H9 (cell line): ENCODE measurements around the gene PNPLA2. TPM values are rescaled to one million over a fixed set of nuclear protein-coding genes. Genes with fewer than 3 reads are reported as not detected.

Experiments
- DNase-seq: peaks from one replicate; pipeline ENCODE4 v3.0.0-alpha.2; 2017
- H2AFZ ChIP-seq: one replicate; pipeline ENCODE4 v1.6.1; 2013; ENCODE audit warnings: mild to moderate bottlenecking, low read length, control low read depth, moderate library complexity
- H2AK5ac ChIP-seq: 2 replicates; pipeline ENCODE4 v1.6.1; 2013; ENCODE audit warnings: low read length, control low read depth, mixed read lengths; ENCODE audit not compliant: insufficient read length
- H2BK120ac ChIP-seq: one replicate; pipeline ENCODE4 v1.6.1; 2013; ENCODE audit warnings: low read depth, mild to moderate bottlenecking, low read length, control low read depth, inconsistent platforms; ENCODE audit not compliant: poor library complexity, severe bottlenecking
- H2BK12ac ChIP-seq: 2 replicates; pipeline ENCODE4 v1.6.1; 2013; ENCODE audit warnings: low read length, control low read depth, mixed read lengths, low read depth; ENCODE audit not compliant: insufficient read length
- H2BK15ac ChIP-seq: 2 replicates; pipeline ENCODE4 v1.6.1; 2013; ENCODE audit warnings: low read depth, low read length, control low read depth
- H2BK20ac ChIP-seq: one replicate; pipeline ENCODE4 v1.6.1; 2013; ENCODE audit warnings: low read depth, mild to moderate bottlenecking, low read length, control low read depth, inconsistent platforms; ENCODE audit not compliant: poor library complexity, severe bottlenecking
- H2BK5ac ChIP-seq: 2 replicates; pipeline ENCODE4 v1.6.1; 2013; ENCODE audit warnings: low read length, control low read depth, mixed read lengths; ENCODE audit not compliant: insufficient read length
- H3K14ac ChIP-seq: 2 replicates; pipeline ENCODE4 v1.6.1; 2013; ENCODE audit warnings: low read length, control low read depth; ENCODE audit not compliant: insufficient read depth
- H3K18ac ChIP-seq: 2 replicates; pipeline ENCODE4 v1.6.1; 2013; ENCODE audit warnings: low read depth, mild to moderate bottlenecking, mixed read lengths, low read length, control low read depth; ENCODE audit not compliant: insufficient read length
- H3K23ac ChIP-seq: 2 replicates; pipeline ENCODE4 v1.6.1; 2013; ENCODE audit warnings: low read length, control low read depth, mixed read lengths, low read depth; ENCODE audit not compliant: insufficient read length
- H3K23me2 ChIP-seq: 2 replicates; pipeline ENCODE4 v1.6.1; 2013; ENCODE audit warnings: low read depth, mild to moderate bottlenecking, mixed read lengths, low read length, control low read depth; ENCODE audit not compliant: insufficient read length, poor library complexity, severe bottlenecking
- H3K27ac ChIP-seq: 2 replicates; pipeline ENCODE4 v1.5.1; 2013; ENCODE audit warnings: low read length, control low read depth, mixed read lengths, low read depth; ENCODE audit not compliant: insufficient read length
- H3K27me3 ChIP-seq: 2 replicates; pipeline ENCODE4 v1.6.1; 2013; ENCODE audit warnings: low read length, control low read depth, inconsistent platforms; ENCODE audit not compliant: insufficient read depth
- H3K4ac ChIP-seq: 2 replicates; pipeline ENCODE4 v1.6.1; 2013; ENCODE audit warnings: low read depth, mild to moderate bottlenecking, control low read depth, inconsistent platforms, low read length, moderate library complexity
- H3K4me1 ChIP-seq: 2 replicates; pipeline ENCODE4 v1.6.1; 2013; ENCODE audit warnings: low read length, control low read depth, inconsistent platforms; ENCODE audit not compliant: insufficient read depth
- H3K4me2 ChIP-seq: 2 replicates; pipeline ENCODE4 v1.6.1; 2013; ENCODE audit warnings: low read length, control low read depth, mixed read lengths; ENCODE audit not compliant: insufficient read length, insufficient read depth
- H3K56ac ChIP-seq: 2 replicates; pipeline ENCODE4 v1.6.1; 2013; ENCODE audit warnings: low read depth, mild to moderate bottlenecking, mixed read lengths, low read length, control low read depth; ENCODE audit not compliant: insufficient read length
- H3K79me1 ChIP-seq: 2 replicates; pipeline ENCODE4 v1.6.1; 2013; ENCODE audit warnings: low read depth, mild to moderate bottlenecking, moderate library complexity, low read length, control low read depth, inconsistent platforms; ENCODE audit not compliant: insufficient read depth, poor library complexity, severe bottlenecking
- H3K79me2 ChIP-seq: 2 replicates; pipeline ENCODE4 v1.6.1; 2013; ENCODE audit warnings: low read length, control low read depth, inconsistent platforms; ENCODE audit not compliant: insufficient read depth
- H3K9ac ChIP-seq: 2 replicates; pipeline ENCODE4 v1.6.1; 2013; ENCODE audit warnings: low read length, control low read depth, mixed read lengths; ENCODE audit not compliant: insufficient read length; ENCODE audit errors: extremely low read depth
- H3K9me3 ChIP-seq: one replicate; pipeline ENCODE4 v1.6.1; 2013; ENCODE audit warnings: low read depth, low read length, inconsistent platforms; ENCODE audit not compliant: control insufficient read depth
- H3T11ph ChIP-seq: one replicate; pipeline ENCODE4 v1.6.1; 2013; ENCODE audit warnings: mild to moderate bottlenecking, low read length, control low read depth, inconsistent platforms
- H4K20me1 ChIP-seq: one replicate; pipeline ENCODE4 v1.6.1; 2013; ENCODE audit not compliant: control insufficient read depth, insufficient read length, insufficient read depth
- H4K5ac ChIP-seq: 2 replicates; pipeline ENCODE4 v1.6.1; 2013; ENCODE audit warnings: low read depth, mild to moderate bottlenecking, mixed read lengths, low read length, control low read depth; ENCODE audit not compliant: insufficient read length
- H4K8ac ChIP-seq: replicated peaks from 2 replicates; pipeline ENCODE4 v1.6.1; 2013; ENCODE audit warnings: low read length, control low read depth, mixed read lengths, low read depth; ENCODE audit not compliant: insufficient read length
- H4K91ac ChIP-seq: 2 replicates; pipeline ENCODE4 v1.6.1; 2013; ENCODE audit warnings: low read depth, mild to moderate bottlenecking, moderate library complexity, mixed read lengths, low read length, control low read depth; ENCODE audit not compliant: insufficient read length
- H3K27ac Mint-ChIP-seq, 3 experiments: 2 replicates in 2 of 3; 3 replicates in 1 of 3; pipeline ENCODE4 v1.8.0; 2020 to 2021; ENCODE audit warnings: mixed read lengths in 3 of 3, mild to moderate bottlenecking in 1 of 3, moderate library complexity in 1 of 3
- H3K27me3 Mint-ChIP-seq: 2 replicates; pipeline ENCODE4 v1.8.0; 2021; ENCODE audit warnings: low read depth, mild to moderate bottlenecking, moderate library complexity, mixed read lengths
- H3K36me3 Mint-ChIP-seq, 3 experiments: 2 replicates in 2 of 3; 3 replicates in 1 of 3; pipeline ENCODE4 v1.8.0; 2020 to 2021; ENCODE audit warnings: low read depth in 3 of 3, mixed read lengths in 3 of 3; ENCODE audit not compliant: insufficient read depth in 1 of 3
- H3K4me1 Mint-ChIP-seq, 2 experiments: 2 replicates each; pipeline ENCODE4 v1.8.0; 2020; ENCODE audit warnings: mixed read lengths in 2 of 2
- H3K4me3 Mint-ChIP-seq, 2 experiments: 2 replicates in 1 of 2; 3 replicates in 1 of 2; pipeline ENCODE4 v1.8.0; 2020 to 2021; ENCODE audit warnings: mild to moderate bottlenecking in 2 of 2, mixed read lengths in 2 of 2, moderate library complexity in 1 of 2
- H3K9me3 Mint-ChIP-seq, 2 experiments: 2 replicates in 1 of 2; 3 replicates in 1 of 2; pipeline ENCODE4 v1.8.0; 2020; ENCODE audit warnings: mild to moderate bottlenecking in 2 of 2, mixed read lengths in 2 of 2, moderate library complexity in 1 of 2
- WGBS: extraction: QIAGEN DNeasy Blood & Tissue Kit; methylation state at CpG from one replicate; pipeline ENCODE4 v1.1.7; 2013; ENCODE audit warnings: missing lambda C conversion rate, low lambda C conversion rate, mixed read lengths; ENCODE audit not compliant: insufficient read length; ENCODE audit errors: extremely low coverage; 5-methylcytosine and 5-hydroxymethylcytosine counted together
- total RNA-seq: library from RNA; stranded (reverse); gene quantifications from 2 replicates; pipeline ENCODE4 v1.2.1, GENCODE V29; 2021
- TF ChIP-seq, protein P1 (sequence below): fragments of 200-600 bp; sonication (generic); conservative IDR thresholded peaks from 3 replicates; pipeline ENCODE4 v1.8.0; 2021; ENCODE audit warnings: antibody characterized with exemption, mild to moderate bottlenecking

PNPLA2 gene
- total RNA-seq, 1 experiment from 2014 or later: 67.3 TPM

DNA sequence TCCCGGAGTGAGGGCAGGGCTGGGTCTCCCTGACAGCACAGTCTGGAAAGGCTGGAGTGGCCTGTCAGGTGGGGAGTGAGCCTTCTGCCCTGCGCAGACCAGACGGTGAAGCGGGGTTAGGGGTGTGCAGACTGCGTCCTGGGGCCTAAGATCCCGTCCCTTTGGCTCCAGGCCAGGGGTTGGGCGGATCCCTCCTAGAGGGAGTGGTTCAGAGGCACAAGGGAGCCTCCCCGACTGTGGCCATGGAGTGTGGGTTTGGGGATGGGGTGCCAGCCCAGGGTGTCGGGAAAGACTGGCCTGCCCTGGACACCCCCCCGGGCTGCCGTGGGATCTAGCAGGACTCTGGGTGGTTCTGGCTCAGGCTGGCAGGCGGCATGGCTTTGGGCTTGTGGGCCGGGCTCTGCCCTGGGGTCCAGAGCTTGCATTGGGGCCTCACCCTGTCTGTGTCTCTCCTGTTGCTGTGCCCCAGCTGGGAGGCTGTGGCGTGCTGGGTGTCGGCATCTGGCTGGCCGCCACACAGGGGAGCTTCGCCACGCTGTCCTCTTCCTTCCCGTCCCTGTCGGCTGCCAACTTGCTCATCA lies 43.5 kb downstream of the PNPLA2 start:
- Histone ChIP-seq H2BK5ac (no peak overlapping the region), H3K27me3 (no peaks in the 10 kb centered on the region), H3K23me2 (no peaks in the 10 kb centered on the region), H2BK120ac (no peak overlapping the region), H4K20me1 (no peaks in the 10 kb centered on the region), H2AFZ (no peak overlapping the region), H4K5ac (no peak overlapping the region), H3K4ac (no peak overlapping the region), H3T11ph (no peak overlapping the region), H3K27ac (no peak overlapping the region), H3K18ac (no peak overlapping the region), H3K23ac (no peak overlapping the region), H2BK15ac (no peak overlapping the region), H3K56ac (no peak overlapping the region), H4K8ac (no peak overlapping the region), H3K79me1 (no peaks in the 10 kb centered on the region), H3K9ac (no peak overlapping the region), H4K91ac (no peak overlapping the region), H2BK20ac (no peak overlapping the region), H3K9me3 (no peaks in the 10 kb centered on the region), H2AK5ac (no peak overlapping the region), H3K14ac (no peak overlapping the region), H2BK12ac (no peak overlapping the region), H3K4me1 (no peaks in the 10 kb centered on the region; the same call in 1 of the 2 replicates), H3K79me2 (no peaks in the 10 kb centered on the region), H3K4me2 (no peak overlapping the region)
- 0 out of 7 replicates have a peak overlapping the region, but pooled peaks of 1 of the 3 experiments have one; percentile 51 for H3K27ac Mint-ChIP-seq
- H3K36me3 Mint-ChIP-seq: peaks cover 1 to 17% (median 5%) of the 10 kb centered on the region in 3 experiments; a peak in 4 of 7 replicates
- peak overlapping the region in 1 of 2 experiments; percentile 64; a peak in 3 of 5 replicates for H3K4me3 Mint-ChIP-seq
- no peak for DNase-seq
- peaks cover 18 to 58% of the 10 kb centered on the region in 2 experiments for H3K4me1 Mint-ChIP-seq
- H3K9me3 Mint-ChIP-seq: no peaks in the 10 kb centered on the region
- no CpG with 5 or more reads among the region's 20 CpGs for WGBS
- TF ChIP-seq, protein P1, sequence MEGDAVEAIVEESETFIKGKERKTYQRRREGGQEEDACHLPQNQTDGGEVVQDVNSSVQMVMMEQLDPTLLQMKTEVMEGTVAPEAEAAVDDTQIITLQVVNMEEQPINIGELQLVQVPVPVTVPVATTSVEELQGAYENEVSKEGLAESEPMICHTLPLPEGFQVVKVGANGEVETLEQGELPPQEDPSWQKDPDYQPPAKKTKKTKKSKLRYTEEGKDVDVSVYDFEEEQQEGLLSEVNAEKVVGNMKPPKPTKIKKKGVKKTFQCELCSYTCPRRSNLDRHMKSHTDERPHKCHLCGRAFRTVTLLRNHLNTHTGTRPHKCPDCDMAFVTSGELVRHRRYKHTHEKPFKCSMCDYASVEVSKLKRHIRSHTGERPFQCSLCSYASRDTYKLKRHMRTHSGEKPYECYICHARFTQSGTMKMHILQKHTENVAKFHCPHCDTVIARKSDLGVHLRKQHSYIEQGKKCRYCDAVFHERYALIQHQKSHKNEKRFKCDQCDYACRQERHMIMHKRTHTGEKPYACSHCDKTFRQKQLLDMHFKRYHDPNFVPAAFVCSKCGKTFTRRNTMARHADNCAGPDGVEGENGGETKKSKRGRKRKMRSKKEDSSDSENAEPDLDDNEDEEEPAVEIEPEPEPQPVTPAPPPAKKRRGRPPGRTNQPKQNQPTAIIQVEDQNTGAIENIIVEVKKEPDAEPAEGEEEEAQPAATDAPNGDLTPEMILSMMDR: no peak
- H3K27me3 Mint-ChIP-seq: peaks cover 21% of the 10 kb centered on the region
